Tibial artery (tissue), 4 donors: ENCODE results near the gene LTBP2.

ENCODE experiments used
- DNase-seq, 2 donors: peaks; one replicate each; pipeline ENCODE4 v3.0.0-alpha.2; 2019
- H3K27ac ChIP-seq, 2 donors: fragments of 200-600 bp; sonication (generic) in 1 of 2; 1 replicate in 1 of 2; 2 replicates in 1 of 2; pipeline ENCODE4 v1.5.1; 2018 to 2019; ENCODE audit warnings: mild to moderate bottlenecking in 1 of 2
- H3K27me3 ChIP-seq, 2 donors: fragments of 200-600 bp; sonication (generic) in 1 of 2; one replicate each; pipeline versions ENCODE4 v1.5.1 to v1.6.0; 2016 to 2019
- H3K36me3 ChIP-seq, 3 donors: fragments of 200-600 bp; sonication (generic) in 2 of 3; one replicate each; pipeline ENCODE4 v1.5.1; 2016 to 2019; ENCODE audit warnings: mild to moderate bottlenecking in 2 of 3
- H3K4me1 ChIP-seq, 4 donors: fragments of 200-600 bp; sonication (generic) in 2 of 4; 1 replicate in 3 of 4; 2 replicates in 1 of 4; pipeline ENCODE4 v1.5.1; 2016 to 2019
- H3K4me3 ChIP-seq, 2 donors: fragments of 200-600 bp; sonication (generic) in 1 of 2; 1 replicate in 1 of 2; 2 replicates in 1 of 2; pipeline ENCODE4 v1.5.1; 2018 to 2019; ENCODE audit warnings: mild to moderate bottlenecking in 2 of 2
- H3K9me3 ChIP-seq, 3 donors: fragments of 200-600 bp; sonication (generic) in 1 of 3; one replicate each; pipeline ENCODE4 v1.5.1; 2016 to 2019
- CTCF ChIP-seq, 2 experiments: fragments of 200-600 bp in 1 of 2; fragments of 450-650 bp in 1 of 2; IDR thresholded peaks; one replicate each; pipeline ENCODE4 v1.5.1; 2017 to 2019; ENCODE audit warnings: antibody characterized with exemption in 2 of 2, mild to moderate bottlenecking in 1 of 2, moderate library complexity in 1 of 2
- intact Hi-C: fragments of 100-400 bp; cut with DNase I; formaldehyde crosslinking; loops from one replicate; pipeline ENCODE4 v1.15.0; 2023; ENCODE audit warnings: low total_unique reads

Gene LTBP2

GRCh38 chr14:74637178-74637550 lies 25.1 kb upstream of the LTBP2 start:
- Histone ChIP-seq H3K36me3 (no peaks in the 10 kb centered on the region), H3K9me3 (no peaks in the 10 kb centered on the region), H3K27ac (peak overlapping the region; percentile 48 to 64), H3K4me3 (no peak overlapping the region), H3K27me3 (no peaks in the 10 kb centered on the region), H3K4me1 (peaks cover 0 to 55% (median 36%) of the 10 kb centered on the region in 4 donors)
- TF ChIP-seq CTCF (IDR thresholded peaks at IDR 0.05), result no peak
- intact Hi-C loops, result no loop called here
- no peak for DNase-seq

- Histone ChIP-seq H3K4me1 (peaks cover 0 to 55% (median 36%) of the 10 kb centered on the region in 4 donors), H3K4me3 (no peak overlapping the region), H3K27me3 (no peaks in the 10 kb centered on the region), H3K36me3 (no peaks in the 10 kb centered on the region), H3K9me3 (no peaks in the 10 kb centered on the region), H3K27ac (peak overlapping the region; percentile 14 to 48)
- TF ChIP-seq CTCF (IDR thresholded peaks at IDR 0.05), result no peak
- intact Hi-C loops, result no loop called here
- no peak for DNase-seq
These were observed 24.6 kb upstream of the LTBP2 start for GRCh38 chr14:74636424-74637177.

GRCh38 chr14:74635847-74636246 lies 23.8 kb upstream of the LTBP2 start:
- Histone ChIP-seq H3K4me3 (no peak overlapping the region), H3K9me3 (no peaks in the 10 kb centered on the region), H3K4me1 (peaks cover 0 to 55% (median 37%) of the 10 kb centered on the region in 4 donors), H3K27ac (peak overlapping the region in 1 of 2 donors; percentile 14), H3K36me3 (no peaks in the 10 kb centered on the region), H3K27me3 (no peaks in the 10 kb centered on the region)
- no peak for TF ChIP-seq CTCF (IDR thresholded peaks at IDR 0.05)
- DNase-seq, result no peak
- intact Hi-C loops, result no loop called here

- Histone ChIP-seq H3K27me3 (no peaks in the 10 kb centered on the region), H3K27ac (no peak overlapping the region), H3K4me3 (no peak overlapping the region), H3K36me3 (no peaks in the 10 kb centered on the region), H3K9me3 (no peaks in the 10 kb centered on the region), H3K4me1 (peaks cover 0 to 53% (median 34%) of the 10 kb centered on the region in 4 donors)
- intact Hi-C loops, result no loop called here
- no peak for TF ChIP-seq CTCF (IDR thresholded peaks at IDR 0.05)
- DNase-seq, result no peak
These were observed 22.9 kb upstream of the LTBP2 start for GRCh38 chr14:74634964-74635363.

- Histone ChIP-seq H3K9me3 (no peaks in the 10 kb centered on the region), H3K27me3 (no peaks in the 10 kb centered on the region), H3K4me1 (peaks cover 0 to 52% (median 34%) of the 10 kb centered on the region in 4 donors), H3K27ac (no peak overlapping the region), H3K4me3 (no peak overlapping the region), H3K36me3 (no peaks in the 10 kb centered on the region)
- no peak for DNase-seq
- TF ChIP-seq CTCF (IDR thresholded peaks at IDR 0.05), result no peak
- intact Hi-C loops, result no loop called here
These were observed 22.4 kb upstream of the LTBP2 start for GRCh38 chr14:74634481-74634880.
